Mesendoderm (in vitro differentiated cells): ENCODE measurements around the gene ARVCF.

Experiments
- DNase-seq: peaks from one replicate; pipeline ENCODE4 v3.0.0; 2013
- H2AK5ac ChIP-seq: 2 replicates; pipeline ENCODE4 v1.6.1; 2013; ENCODE audit warnings: low read length, inconsistent platforms
- H2BK120ac ChIP-seq: 2 replicates; pipeline ENCODE4 v1.6.1; 2013; ENCODE audit warnings: low read depth, mild to moderate bottlenecking, low read length, moderate library complexity, mixed read lengths
- H2BK15ac ChIP-seq: replicated peaks from 2 replicates; pipeline ENCODE4 v1.6.1; 2013; ENCODE audit warnings: low read depth, mild to moderate bottlenecking, moderate library complexity
- H2BK5ac ChIP-seq: 2 replicates; pipeline ENCODE4 v1.6.1; 2013; ENCODE audit warnings: low read length, inconsistent platforms
- H3K18ac ChIP-seq: 2 replicates; pipeline ENCODE4 v1.6.1; 2013; ENCODE audit warnings: mild to moderate bottlenecking, low read length, mixed read lengths
- H3K23ac ChIP-seq: one replicate; pipeline ENCODE4 v1.6.1; 2013; ENCODE audit warnings: low read length
- H3K27ac ChIP-seq: 2 replicates; pipeline ENCODE4 v1.5.1; 2013; ENCODE audit warnings: low read depth, mild to moderate bottlenecking, inconsistent platforms, low read length, moderate library complexity
- H3K27me3 ChIP-seq: 2 replicates; pipeline ENCODE4 v1.6.1; 2013; ENCODE audit warnings: low read length, control low read depth, mild to moderate bottlenecking, inconsistent platforms; ENCODE audit not compliant: insufficient read depth, poor library complexity
- H3K36me3 ChIP-seq: 2 replicates; pipeline ENCODE4 v1.6.1; 2013; ENCODE audit warnings: low read length, inconsistent platforms; ENCODE audit not compliant: control insufficient read depth, insufficient read depth
- H3K4ac ChIP-seq: one replicate; pipeline ENCODE4 v1.6.1; 2013; ENCODE audit warnings: low read depth, mild to moderate bottlenecking, low read length, moderate library complexity
- H3K4me1 ChIP-seq: 2 replicates; pipeline ENCODE4 v1.6.1; 2013; ENCODE audit warnings: low read depth, low read length, inconsistent platforms; ENCODE audit not compliant: control insufficient read depth
- H3K4me2 ChIP-seq: 2 replicates; pipeline ENCODE4 v1.6.1; 2013; ENCODE audit warnings: low read length
- H3K4me3 ChIP-seq: 2 replicates; pipeline ENCODE4 v1.5.1; 2013; ENCODE audit warnings: mild to moderate bottlenecking, low read length
- H3K56ac ChIP-seq: one replicate; pipeline ENCODE4 v1.6.1; 2013; ENCODE audit warnings: low read length
- H3K79me1 ChIP-seq: 2 replicates; pipeline ENCODE4 v1.6.1; 2013; ENCODE audit warnings: low read length, inconsistent platforms
- H3K79me2 ChIP-seq: 2 replicates; pipeline ENCODE4 v1.6.1; 2013; ENCODE audit warnings: mild to moderate bottlenecking, low read length; ENCODE audit not compliant: control insufficient read depth, insufficient read depth
- H3K9ac ChIP-seq: 2 replicates; pipeline ENCODE4 v1.6.1; 2013; ENCODE audit warnings: low read length, inconsistent platforms
- H4K5ac ChIP-seq: one replicate; pipeline ENCODE4 v1.6.1; 2013; ENCODE audit warnings: low read length
- H4K8ac ChIP-seq: one replicate; pipeline ENCODE4 v1.6.1; 2013; ENCODE audit warnings: low read depth, mild to moderate bottlenecking, control low read depth, low read length, moderate library complexity
- WGBS: extraction: QIAGEN DNeasy Blood & Tissue Kit; methylation state at CpG from one replicate; pipeline ENCODE4 v1.1.7; 2013; ENCODE audit warnings: low lambda C conversion rate, missing lambda C conversion rate; ENCODE audit not compliant: insufficient coverage; ENCODE audit errors: extremely low coverage; 5-methylcytosine and 5-hydroxymethylcytosine counted together

ARVCF gene

DNA sequence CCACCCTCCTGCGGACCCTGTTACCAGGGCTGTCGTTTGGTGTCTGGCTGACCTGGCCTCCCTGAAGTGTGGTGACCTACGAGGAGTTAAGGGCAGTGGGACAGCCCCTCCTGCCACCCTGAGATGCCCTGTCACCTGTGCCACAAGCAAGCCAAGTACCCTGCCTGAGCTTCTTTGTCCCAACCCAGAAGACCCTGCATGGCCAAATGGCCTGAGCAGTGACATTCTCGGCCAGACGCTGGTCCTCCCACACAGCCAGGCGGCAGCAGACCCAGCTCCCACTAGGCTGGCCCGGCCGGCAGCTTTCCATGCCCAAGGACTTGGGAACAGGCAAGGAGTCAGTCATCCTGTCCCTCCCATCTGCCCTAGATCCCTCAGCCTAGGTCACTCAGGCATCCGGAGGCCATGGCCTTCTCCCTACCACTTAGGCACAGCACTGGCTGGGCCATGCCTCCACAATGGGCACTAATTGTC is 7.6 kb downstream of the ARVCF start:
- H3K79me2 ChIP-seq, result no peaks in the 10 kb centered on the region
- no peaks in the 10 kb centered on the region for H3K79me1 ChIP-seq
- WGBS, result no CpG with 5 or more reads among the region's 9 CpGs
- H2BK15ac ChIP-seq, result no peak overlapping the region
- H2BK5ac ChIP-seq, result no peak overlapping the region
- H3K4ac ChIP-seq, result no peak overlapping the region
- no peak overlapping the region for H4K8ac ChIP-seq
- H3K4me3 ChIP-seq, result no peak overlapping the region
- H3K4me1 ChIP-seq, result no peaks in the 10 kb centered on the region
- no peak overlapping the region for H3K56ac ChIP-seq
- no peak overlapping the region for H3K4me2 ChIP-seq
- H3K18ac ChIP-seq, result no peak overlapping the region
- no peak overlapping the region for H3K9ac ChIP-seq
- H3K27me3 ChIP-seq, result no peaks in the 10 kb centered on the region
- H4K5ac ChIP-seq, result no peak overlapping the region
- H2BK120ac ChIP-seq, result no peak overlapping the region
- DNase-seq, result no peak
- no peaks in the 10 kb centered on the region for H3K36me3 ChIP-seq
- no peak overlapping the region for H3K27ac ChIP-seq
- no peak overlapping the region for H2AK5ac ChIP-seq
- H3K23ac ChIP-seq, result no peak overlapping the region

GRCh38 chr22:20008221-20008995 is 8.2 kb downstream of the ARVCF start:
- Histone ChIP-seq H2BK5ac (no peak overlapping the region), H2BK120ac (no peak overlapping the region), H3K36me3 (no peaks in the 10 kb centered on the region), H3K4me3 (no peak overlapping the region), H3K27me3 (no peaks in the 10 kb centered on the region), H3K4ac (no peak overlapping the region), H2AK5ac (no peak overlapping the region), H3K4me1 (no peaks in the 10 kb centered on the region), H3K27ac (no peak overlapping the region), H3K18ac (no peak overlapping the region), H4K8ac (no peak overlapping the region), H4K5ac (no peak overlapping the region), H3K9ac (no peak overlapping the region), H3K4me2 (no peak overlapping the region), H3K23ac (no peak overlapping the region), H2BK15ac (no peak overlapping the region), H3K79me1 (no peaks in the 10 kb centered on the region), H3K56ac (no peak overlapping the region), H3K79me2 (no peaks in the 10 kb centered on the region)
- no peak for DNase-seq
- WGBS, result no CpG with 5 or more reads among the region's 11 CpGs

GRCh38 chr22:20004464-20004863 is 12.2 kb downstream of the ARVCF start:
- H3K56ac ChIP-seq, result no peak overlapping the region
- H3K79me1 ChIP-seq, result no peaks in the 10 kb centered on the region
- no peak overlapping the region for H2BK120ac ChIP-seq
- no peaks in the 10 kb centered on the region for H3K79me2 ChIP-seq
- H2AK5ac ChIP-seq, result no peak overlapping the region
- H3K4ac ChIP-seq, result no peak overlapping the region
- H3K4me2 ChIP-seq, result no peak overlapping the region
- no peak overlapping the region for H3K4me3 ChIP-seq
- H3K18ac ChIP-seq, result no peak overlapping the region
- no peak overlapping the region for H2BK5ac ChIP-seq
- no peak overlapping the region for H4K8ac ChIP-seq
- H3K27me3 ChIP-seq, result no peaks in the 10 kb centered on the region
- no peaks in the 10 kb centered on the region for H3K36me3 ChIP-seq
- H3K4me1 ChIP-seq, result no peaks in the 10 kb centered on the region
- H3K9ac ChIP-seq, result no peak overlapping the region
- H4K5ac ChIP-seq, result no peak overlapping the region
- H2BK15ac ChIP-seq, result no peak overlapping the region
- no peak overlapping the region for H3K23ac ChIP-seq
- WGBS, result no CpG with 5 or more reads among the region's 3 CpGs
- H3K27ac ChIP-seq, result no peak overlapping the region
- DNase-seq, result no peak

DNA sequence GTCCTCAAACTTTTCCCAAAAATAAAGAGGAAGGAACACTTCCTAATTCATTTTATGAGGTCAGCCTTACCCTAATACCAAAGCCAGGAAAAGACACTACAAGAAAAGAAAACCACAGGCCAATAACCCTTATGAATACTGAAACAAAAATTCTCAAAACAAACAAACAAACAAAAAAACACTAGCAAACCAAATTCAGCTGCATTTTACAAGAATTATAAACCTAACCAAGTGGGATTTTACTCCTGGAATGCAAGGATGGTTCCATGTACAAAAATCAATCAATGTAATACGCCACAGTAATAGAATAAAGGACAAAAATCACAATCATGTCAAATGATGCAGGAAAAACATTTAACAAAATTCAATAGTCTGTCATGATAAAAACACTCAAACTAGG is 13.3 kb downstream of the ARVCF start:
- no peaks in the 10 kb centered on the region for H3K27me3 ChIP-seq
- H4K8ac ChIP-seq, result no peak overlapping the region
- no peak overlapping the region for H3K4ac ChIP-seq
- DNase-seq, result no peak
- H3K4me3 ChIP-seq, result no peak overlapping the region
- H2BK5ac ChIP-seq, result no peak overlapping the region
- peaks cover 7% of the 10 kb centered on the region for H3K4me1 ChIP-seq
- H3K27ac ChIP-seq, result no peak overlapping the region
- H2BK120ac ChIP-seq, result no peak overlapping the region
- no peak overlapping the region for H3K23ac ChIP-seq
- no peak overlapping the region for H3K9ac ChIP-seq
- H2BK15ac ChIP-seq, result no peak overlapping the region
- no peak overlapping the region for H3K56ac ChIP-seq
- no peaks in the 10 kb centered on the region for H3K79me1 ChIP-seq
- no CpG with 5 or more reads among the region's 1 CpG for WGBS
- H3K36me3 ChIP-seq, result no peaks in the 10 kb centered on the region
- no peak overlapping the region for H3K18ac ChIP-seq
- H3K4me2 ChIP-seq, result no peak overlapping the region
- H2AK5ac ChIP-seq, result no peak overlapping the region
- H4K5ac ChIP-seq, result no peak overlapping the region
- no peaks in the 10 kb centered on the region for H3K79me2 ChIP-seq

DNA sequence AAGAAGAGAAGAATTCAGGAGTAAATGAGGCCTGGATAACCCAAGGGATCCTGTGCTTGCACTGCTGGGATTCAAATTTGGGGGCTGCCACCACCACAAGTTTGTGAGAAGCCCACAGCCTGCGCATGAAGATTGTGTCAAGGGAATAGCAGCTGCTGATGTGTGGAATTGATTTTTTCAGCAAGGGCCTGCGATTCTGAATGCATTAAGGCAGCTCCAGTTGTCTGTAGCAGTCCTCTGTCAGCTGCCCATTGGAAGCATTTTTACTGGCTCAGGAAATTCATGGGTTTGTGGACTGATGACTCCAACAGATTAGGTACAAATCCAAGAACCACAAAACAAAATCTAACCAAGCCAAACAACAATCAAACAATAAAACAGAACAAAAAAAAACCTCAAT is 14.0 kb downstream of the ARVCF start:
- Histone ChIP-seq H3K79me1 (no peaks in the 10 kb centered on the region), H2BK15ac (no peak overlapping the region), H3K4me3 (no peak overlapping the region), H4K5ac (no peak overlapping the region), H2BK120ac (no peak overlapping the region), H3K4ac (no peak overlapping the region), H2BK5ac (no peak overlapping the region), H3K23ac (no peak overlapping the region), H3K9ac (no peak overlapping the region), H2AK5ac (no peak overlapping the region), H3K56ac (no peak overlapping the region), H3K36me3 (no peaks in the 10 kb centered on the region), H3K27ac (no peak overlapping the region), H4K8ac (no peak overlapping the region), H3K4me2 (no peak overlapping the region), H3K4me1 (peaks cover 10% of the 10 kb centered on the region), H3K27me3 (no peaks in the 10 kb centered on the region), H3K18ac (no peak overlapping the region), H3K79me2 (no peaks in the 10 kb centered on the region)
- WGBS, result no CpG with 5 or more reads among the region's 2 CpGs
- no peak for DNase-seq

- H4K8ac ChIP-seq, result no peak overlapping the region
- no peak overlapping the region for H3K56ac ChIP-seq
- H3K18ac ChIP-seq, result no peak overlapping the region
- H2BK120ac ChIP-seq, result no peak overlapping the region
- no peak overlapping the region for H2BK15ac ChIP-seq
- H3K23ac ChIP-seq, result no peak overlapping the region
- peaks cover 10% of the 10 kb centered on the region for H3K4me1 ChIP-seq
- H2AK5ac ChIP-seq, result no peak overlapping the region
- H3K27me3 ChIP-seq, result no peaks in the 10 kb centered on the region
- no peak overlapping the region for H3K4me2 ChIP-seq
- no peaks in the 10 kb centered on the region for H3K79me2 ChIP-seq
- H3K9ac ChIP-seq, result no peak overlapping the region
- H3K27ac ChIP-seq, result no peak overlapping the region
- H4K5ac ChIP-seq, result no peak overlapping the region
- no peak overlapping the region for H3K4ac ChIP-seq
- H2BK5ac ChIP-seq, result no peak overlapping the region
- WGBS, result no CpG with 5 or more reads among the region's 9 CpGs
- H3K79me1 ChIP-seq, result no peaks in the 10 kb centered on the region
- no peak overlapping the region for H3K4me3 ChIP-seq
- DNase-seq, result no peak
- no peaks in the 10 kb centered on the region for H3K36me3 ChIP-seq
Observed at GRCh38 chr22:20002128-20002527, 14.5 kb downstream of the ARVCF start.
